Gastrocnemius medialis (tissue), 4 donors: ENCODE data around the gene FBXL3.

Source experiments
- POLR2A ChIP-seq, 2 donors: fragments of 450-650 bp; IDR thresholded peaks; one replicate each; pipeline ENCODE4 v1.6.1; 2017; ENCODE audit warnings: antibody characterized with exemption in 2 of 2, mild to moderate bottlenecking in 2 of 2, moderate library complexity in 2 of 2
- TF ChIP-seq, protein P1 (sequence below), 5 experiments: fragments of 450-650 bp in 3 of 5; fragments of 200-600 bp in 2 of 5; sonication (generic) in 2 of 5; IDR thresholded peaks in 4 of 5; conservative IDR thresholded peaks in 1 of 5; 1 replicate in 4 of 5; 2 replicates in 1 of 5; pipeline ENCODE4 v1.5.1; 2016 to 2019; ENCODE audit warnings: antibody characterized with exemption in 5 of 5, mild to moderate bottlenecking in 3 of 5, moderate library complexity in 3 of 5

DNA sequence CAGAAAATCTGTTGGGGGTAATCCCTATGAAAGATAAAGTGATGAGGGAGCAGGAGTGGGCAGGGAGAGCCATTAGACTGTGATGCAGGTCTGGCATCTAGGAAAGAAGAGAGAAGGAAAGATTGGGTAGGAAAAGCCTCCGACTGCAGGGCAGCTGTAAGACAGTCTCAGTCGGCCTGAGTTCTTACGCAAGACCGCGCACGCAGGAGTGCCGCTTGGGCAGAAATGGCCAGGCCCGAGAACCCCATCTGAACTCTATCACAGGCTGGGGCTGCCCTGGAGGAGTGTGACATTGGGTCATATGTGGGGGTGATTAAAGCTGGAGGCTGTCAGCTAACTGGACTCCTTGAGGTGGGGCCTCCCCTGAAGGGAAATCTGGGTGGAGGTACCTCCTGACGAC is 13.9 kb upstream of the FBXL3 start:
- TF ChIP-seq, protein P1, sequence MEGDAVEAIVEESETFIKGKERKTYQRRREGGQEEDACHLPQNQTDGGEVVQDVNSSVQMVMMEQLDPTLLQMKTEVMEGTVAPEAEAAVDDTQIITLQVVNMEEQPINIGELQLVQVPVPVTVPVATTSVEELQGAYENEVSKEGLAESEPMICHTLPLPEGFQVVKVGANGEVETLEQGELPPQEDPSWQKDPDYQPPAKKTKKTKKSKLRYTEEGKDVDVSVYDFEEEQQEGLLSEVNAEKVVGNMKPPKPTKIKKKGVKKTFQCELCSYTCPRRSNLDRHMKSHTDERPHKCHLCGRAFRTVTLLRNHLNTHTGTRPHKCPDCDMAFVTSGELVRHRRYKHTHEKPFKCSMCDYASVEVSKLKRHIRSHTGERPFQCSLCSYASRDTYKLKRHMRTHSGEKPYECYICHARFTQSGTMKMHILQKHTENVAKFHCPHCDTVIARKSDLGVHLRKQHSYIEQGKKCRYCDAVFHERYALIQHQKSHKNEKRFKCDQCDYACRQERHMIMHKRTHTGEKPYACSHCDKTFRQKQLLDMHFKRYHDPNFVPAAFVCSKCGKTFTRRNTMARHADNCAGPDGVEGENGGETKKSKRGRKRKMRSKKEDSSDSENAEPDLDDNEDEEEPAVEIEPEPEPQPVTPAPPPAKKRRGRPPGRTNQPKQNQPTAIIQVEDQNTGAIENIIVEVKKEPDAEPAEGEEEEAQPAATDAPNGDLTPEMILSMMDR (IDR thresholded peaks at IDR 0.05 in 4 of 5, conservative IDR thresholded peaks at IDR 0.05 in 1 of 5) = no peak
- no peak for TF ChIP-seq POLR2A (IDR thresholded peaks at IDR 0.05)
